Glomerular endothelial cell (primary cell): ENCODE results near the gene DGCR6. TPM values are rescaled to one million over a fixed set of nuclear protein-coding genes. Genes with fewer than 3 reads are reported as not detected.
"Not testable (repeated sequence)": the region's sequence is repeated elsewhere in the genome, so short reads cannot be mapped to it uniquely, and the experiment has no call there.

Source experiments
- DNase-seq: peaks from one replicate; pipeline ENCODE4 v3.0.0-alpha.2; 2011; ENCODE audit warnings: low read depth, low spot score; ENCODE audit errors: extremely low read depth
- total RNA-seq: library from RNA; depleted of rRNA; stranded (reverse); fragments of >200 nt; gene quantifications from 2 replicates; pipeline ENCODE4 v1.2.3, GENCODE V29; 2015

Gene DGCR6
- total RNA-seq = 10.2 and 11.2 TPM in 2 replicates

- DNase-seq = no peak
Observed at GRCh38 chr22:18905540-18906409, at the start of gene DGCR6. Gene DGCR6 (plus strand): TSS chr22:18906320. CDS start chr22:18906375, 55 bp downstream.

- not testable (repeated sequence) for DNase-seq
Observed at GRCh38 chr22:18859314-18859713, 46.8 kb upstream of the DGCR6 start.

GRCh38 chr22:18881260-18881659 is 24.9 kb upstream of the DGCR6 start:
- not testable (repeated sequence) for DNase-seq

- not testable (repeated sequence) for DNase-seq
Observed at GRCh38 chr22:18884465-18884864, 21.7 kb upstream of the DGCR6 start.

- no peak for DNase-seq
Observed at GRCh38 chr22:18888115-18888514, 18.0 kb upstream of the DGCR6 start.

- DNase-seq = not testable (repeated sequence)
Observed at GRCh38 chr22:18890510-18891192, 15.5 kb upstream of the DGCR6 start.

GRCh38 chr22:18893775-18894174 is 12.3 kb upstream of the DGCR6 start:
- DNase-seq = not testable (repeated sequence)

GRCh38 chr22:18896037-18896657 is 10.0 kb upstream of the DGCR6 start:
- not testable (repeated sequence) for DNase-seq

GRCh38 chr22:18906410-18906745 is 258 bp downstream of the DGCR6 start:
- not testable (repeated sequence) for DNase-seq

GRCh38 chr22:18906896-18907295 is 776 bp downstream of the DGCR6 start:
- no peak for DNase-seq

- DNase-seq = no peak
Observed at GRCh38 chr22:18909556-18909955, 3.4 kb downstream of the DGCR6 start.

- not testable (repeated sequence) for DNase-seq
Observed at GRCh38 chr22:18911535-18911934, 5.4 kb downstream of the DGCR6 start.

- DNase-seq = not testable (repeated sequence)
Observed at GRCh38 chr22:18912264-18912946, 6.3 kb downstream of the DGCR6 start.

- not testable (repeated sequence) for DNase-seq
Observed at GRCh38 chr22:18914558-18914957, 8.4 kb downstream of the DGCR6 start.

GRCh38 chr22:18915550-18915949 is 9.4 kb downstream of the DGCR6 start:
- not testable (repeated sequence) for DNase-seq

GRCh38 chr22:18917818-18918217 is 11.7 kb downstream of the DGCR6 start:
- DNase-seq = not testable (repeated sequence)

GRCh38 chr22:18920257-18920902 is 14.3 kb downstream of the DGCR6 start:
- not testable (repeated sequence) for DNase-seq

- no peak for DNase-seq
Observed at GRCh38 chr22:18925368-18926064, 19.4 kb downstream of the DGCR6 start.

- DNase-seq = no peak
Observed at GRCh38 chr22:18927020-18927419, 20.9 kb downstream of the DGCR6 start.

- no peak for DNase-seq
Observed at GRCh38 chr22:18927573-18927972, 21.5 kb downstream of the DGCR6 start.
